GM12801 (cell line): ENCODE results near the gene RBM7.

Source experiments
- CTCF ChIP-seq: IDR thresholded peaks from one replicate; pipeline ENCODE4 v1.5.1; 2011; ENCODE audit warnings: control low read depth; ENCODE audit not compliant: insufficient read length; ENCODE audit errors: extremely low read depth

Gene RBM7

GRCh38 chr11:114366331-114367243 is 33.9 kb upstream of the RBM7 start:
- TF ChIP-seq CTCF, result no peak

- TF ChIP-seq CTCF, result no peak
These were observed 33.1 kb upstream of the RBM7 start for GRCh38 chr11:114367244-114367957.

- no peak for TF ChIP-seq CTCF
These were observed 31.4 kb upstream of the RBM7 start for GRCh38 chr11:114368918-114369680.

GRCh38 chr11:114375052-114375451 is 25.4 kb upstream of the RBM7 start:
- TF ChIP-seq CTCF, result no peak

- no peak for TF ChIP-seq CTCF
These were observed 22.7 kb upstream of the RBM7 start for GRCh38 chr11:114377612-114378267.

- no peak for TF ChIP-seq CTCF
These were observed 20.9 kb upstream of the RBM7 start for GRCh38 chr11:114379394-114380069.
